HFF-Myc (cell line): ENCODE measurements around the gene SPX.

Source experiments
- DNase-seq: peaks from one replicate; pipeline ENCODE4 v3.0.0-alpha.2; 2011; ENCODE audit warnings: low read depth; ENCODE audit errors: extremely low read depth
- H3K4me3 ChIP-seq: replicated peaks from 2 replicates; pipeline ENCODE4 v1.5.1; 2011; ENCODE audit warnings: low read depth, mild to moderate bottlenecking, control low read depth, low read length
- CTCF ChIP-seq: IDR thresholded peaks from 2 replicates; pipeline ENCODE4 v1.5.1; 2012; ENCODE audit warnings: mild to moderate bottlenecking, low read depth, low read length, control low read depth; ENCODE audit errors: missing control alignments

The SPX gene

GRCh38 chr12:21527451-21528180 is 1.5 kb downstream of the SPX start:
- H3K4me3 ChIP-seq: peak overlapping the region; percentile 42
- TF ChIP-seq CTCF: no peak
- no peak for DNase-seq

GRCh38 chr12:21528953-21529352 is 2.9 kb downstream of the SPX start:
- no peak for DNase-seq
- no peak for TF ChIP-seq CTCF
- no peak overlapping the region for H3K4me3 ChIP-seq

GRCh38 chr12:21529456-21529855 is 3.4 kb downstream of the SPX start:
- TF ChIP-seq CTCF: no peak
- DNase-seq: no peak
- H3K4me3 ChIP-seq: no peak overlapping the region

- no peak overlapping the region for H3K4me3 ChIP-seq
- no peak for TF ChIP-seq CTCF
- no peak for DNase-seq
Observed at GRCh38 chr12:21538061-21538653, 12.1 kb downstream of the SPX start.

GRCh38 chr12:21539797-21540196 is 13.7 kb downstream of the SPX start:
- TF ChIP-seq CTCF: no peak
- no peak for DNase-seq
- H3K4me3 ChIP-seq: no peak overlapping the region

- TF ChIP-seq CTCF: no peak
- DNase-seq: no peak
- H3K4me3 ChIP-seq: no peak overlapping the region
Observed at GRCh38 chr12:21541773-21542172, 15.7 kb downstream of the SPX start.
